Measurements from ENCODE around the gene ENDOV. TPM values are rescaled to one million over a fixed set of nuclear protein-coding genes. Genes with fewer than 3 reads are reported as not detected.

Gene ENDOV
- total RNA-seq, 1 donor from 2014 or later = 36.1 TPM

- no peaks in the 10 kb centered on the region for H3K36me3 Mint-ChIP-seq (ENCODE audit: insufficient read depth)
- TF ChIP-seq CTCF (IDR thresholded peaks at IDR 0.05; ENCODE audit: unreplicated experiment) = no peak
- no peak overlapping the region for H3K4me3 Mint-ChIP-seq (ENCODE audit: low read depth)
- no peak overlapping the region for H3K27ac Mint-ChIP-seq
- H3K4me1 Mint-ChIP-seq (ENCODE audit: low read depth) = peaks cover 2% of the 10 kb centered on the region
- no peaks in the 10 kb centered on the region for H3K27me3 Mint-ChIP-seq
- H3K9me3 Mint-ChIP-seq (ENCODE audit: low read depth) = no peaks in the 10 kb centered on the region
- DNase-seq (ENCODE audit: low spot score, unreplicated experiment) = no peak
These were observed 15.7 kb downstream of the ENDOV start for GRCh38 chr17:80430446-80431245.

DNA sequence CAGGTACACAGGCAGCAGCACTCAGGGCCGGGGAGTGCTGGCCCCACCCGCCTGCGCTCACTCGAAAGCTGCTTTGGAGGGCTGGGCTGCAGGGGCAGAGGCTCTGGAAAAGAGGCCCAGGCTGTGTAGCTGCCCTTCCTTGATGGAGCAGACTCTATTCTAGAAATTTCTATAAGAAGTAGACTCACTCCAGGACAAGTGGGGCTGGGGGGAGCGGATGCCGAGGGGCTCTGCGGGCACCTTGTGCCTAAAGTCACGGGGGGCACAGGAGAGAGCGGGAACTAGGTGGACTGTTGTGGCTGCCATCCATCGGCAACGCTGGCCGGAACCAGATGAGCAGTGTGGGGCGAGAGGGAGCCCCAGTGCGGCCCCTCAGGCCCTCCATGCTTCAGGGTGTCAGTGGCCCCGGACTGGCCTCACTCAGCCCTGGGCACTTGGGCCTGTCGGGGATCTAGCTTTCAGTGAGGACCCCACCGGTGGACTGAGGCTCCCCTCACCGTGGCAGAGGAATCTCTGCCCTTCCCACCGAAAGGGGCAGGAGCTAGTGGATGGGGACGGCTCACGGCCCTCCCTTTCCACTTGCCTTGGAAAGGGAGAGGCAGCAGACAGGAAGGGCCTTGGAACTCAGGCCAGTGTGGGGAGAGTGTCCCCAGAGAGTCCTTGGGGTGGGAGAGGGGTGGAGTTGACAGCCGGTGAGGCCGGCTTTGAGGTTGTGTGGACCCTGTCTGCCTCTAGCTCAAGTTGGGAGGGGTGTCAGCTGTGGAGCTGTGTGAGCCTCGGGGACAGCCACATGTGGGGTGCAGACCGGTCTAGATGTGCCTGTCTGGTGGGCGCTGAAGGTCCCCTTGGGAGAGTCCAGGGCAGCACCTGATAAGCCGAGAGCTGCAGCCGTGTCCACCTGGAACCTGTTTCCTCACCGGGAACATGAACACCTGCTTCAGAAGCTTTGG lies 16.6 kb downstream of the ENDOV start:
- H3K4me3 Mint-ChIP-seq (ENCODE audit: low read depth) = no peak overlapping the region
- no peaks in the 10 kb centered on the region for H3K9me3 Mint-ChIP-seq (ENCODE audit: low read depth)
- H3K36me3 Mint-ChIP-seq (ENCODE audit: insufficient read depth) = peaks cover 4% of the 10 kb centered on the region
- no peaks in the 10 kb centered on the region for H3K27me3 Mint-ChIP-seq
- TF ChIP-seq CTCF (IDR thresholded peaks at IDR 0.05; ENCODE audit: unreplicated experiment) = no peak
- H3K27ac Mint-ChIP-seq = no peak overlapping the region
- H3K4me1 Mint-ChIP-seq (ENCODE audit: low read depth) = peaks cover 2% of the 10 kb centered on the region
- DNase-seq (ENCODE audit: low spot score, unreplicated experiment) = no peak

- peaks cover 5% of the 10 kb centered on the region for H3K36me3 Mint-ChIP-seq (ENCODE audit: insufficient read depth)
- no peaks in the 10 kb centered on the region for H3K27me3 Mint-ChIP-seq
- TF ChIP-seq CTCF (IDR thresholded peaks at IDR 0.05; ENCODE audit: unreplicated experiment) = no peak
- no peak for DNase-seq (ENCODE audit: low spot score, unreplicated experiment)
- no peaks in the 10 kb centered on the region for H3K4me1 Mint-ChIP-seq (ENCODE audit: low read depth)
- H3K4me3 Mint-ChIP-seq (ENCODE audit: low read depth) = no peak overlapping the region
- H3K27ac Mint-ChIP-seq = no peak overlapping the region
- no peaks in the 10 kb centered on the region for H3K9me3 Mint-ChIP-seq (ENCODE audit: low read depth)
These were observed 17.5 kb downstream of the ENDOV start for GRCh38 chr17:80432350-80432955.

DNA sequence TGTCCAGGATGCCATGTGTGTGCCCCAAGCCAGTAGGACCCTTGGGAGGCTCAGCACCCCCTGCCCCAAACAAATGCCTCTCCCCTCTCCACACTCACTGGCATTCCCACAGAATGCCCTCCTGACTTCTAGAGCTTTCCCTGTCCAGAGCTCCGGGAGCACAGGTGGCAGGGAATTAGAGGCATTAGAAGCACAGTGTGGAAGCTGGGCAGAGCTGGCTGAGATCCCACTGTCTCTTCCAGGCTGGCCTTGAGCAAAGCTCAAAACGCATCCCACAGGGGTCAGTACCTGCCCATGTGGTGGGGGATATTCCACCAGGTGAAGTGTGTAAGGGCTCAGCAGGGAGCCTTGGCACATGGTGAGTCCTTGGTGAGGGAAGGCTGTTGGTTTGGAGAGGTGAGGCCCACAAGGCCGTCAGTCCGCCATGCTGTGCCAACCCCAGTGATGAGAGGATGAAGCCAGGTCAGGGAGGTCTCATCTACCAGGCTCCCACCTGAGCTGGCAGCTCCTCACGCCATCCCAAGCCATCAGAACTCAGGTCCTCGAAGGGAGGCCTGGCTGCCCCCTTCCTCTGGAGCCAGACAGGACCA lies 18.1 kb downstream of the ENDOV start:
- no peaks in the 10 kb centered on the region for H3K9me3 Mint-ChIP-seq (ENCODE audit: low read depth)

More for the DNA sequence above, 18.1 kb downstream of the ENDOV start:
- Mint-ChIP-seq H3K36me3 (ENCODE audit: insufficient read depth) (peaks cover 5% of the 10 kb centered on the region), H3K27ac (no peak overlapping the region), H3K4me3 (ENCODE audit: low read depth) (no peak overlapping the region), H3K4me1 (ENCODE audit: low read depth) (no peaks in the 10 kb centered on the region), H3K27me3 (no peaks in the 10 kb centered on the region)
- TF ChIP-seq CTCF (IDR thresholded peaks at IDR 0.05; ENCODE audit: unreplicated experiment) = no peak
- DNase-seq (ENCODE audit: low spot score, unreplicated experiment) = no peak
